Endothelial cell of hepatic sinusoid (primary cell): ENCODE data around the gene NEURL1.
"Not testable (repeated sequence)": the region's sequence is repeated elsewhere in the genome, so short reads cannot be mapped to it uniquely, and the experiment has no call there.

Source experiments
- in situ Hi-C: cut with HindIII; loops from 2 replicates; pipeline ENCODE4 v1.10.0; 2017; ENCODE audit warnings: low sequenced_read_pairs

NEURL1 gene

DNA sequence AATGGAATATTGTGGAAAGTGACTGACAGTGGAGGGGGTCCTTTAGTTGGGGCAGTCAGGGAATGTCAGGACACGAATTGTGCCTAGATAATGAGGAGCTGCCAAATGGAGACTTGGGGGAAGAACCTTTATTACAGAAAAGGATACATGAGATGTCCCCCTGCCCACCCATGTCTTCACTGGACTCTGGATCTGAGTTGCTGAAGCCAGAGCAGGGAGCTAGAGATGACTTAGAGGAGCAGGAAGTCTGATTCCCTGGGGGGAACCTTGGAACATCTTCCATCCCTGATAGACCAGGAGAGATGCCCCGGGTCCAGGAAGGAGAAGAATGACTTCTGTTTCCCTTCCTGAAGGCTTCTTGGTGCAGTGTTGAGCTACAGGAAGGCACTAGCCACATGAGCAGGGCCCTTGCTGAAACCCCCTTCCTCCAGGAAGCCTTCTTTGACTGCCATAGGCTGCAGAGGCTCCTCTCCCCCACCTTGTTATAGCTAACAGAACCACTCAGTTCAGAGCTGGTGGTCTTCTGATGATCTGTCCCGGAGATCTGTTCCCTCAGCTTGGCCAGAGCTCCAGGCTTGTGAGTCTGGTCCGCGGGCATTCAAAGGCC lies 747 bp upstream of the NEURL1 start:
- in situ Hi-C loops: loop anchor here (5.0 kb wide), 2 partner anchors 55 to 70 kb away; no protein-coding TSS in a partner anchor

DNA sequence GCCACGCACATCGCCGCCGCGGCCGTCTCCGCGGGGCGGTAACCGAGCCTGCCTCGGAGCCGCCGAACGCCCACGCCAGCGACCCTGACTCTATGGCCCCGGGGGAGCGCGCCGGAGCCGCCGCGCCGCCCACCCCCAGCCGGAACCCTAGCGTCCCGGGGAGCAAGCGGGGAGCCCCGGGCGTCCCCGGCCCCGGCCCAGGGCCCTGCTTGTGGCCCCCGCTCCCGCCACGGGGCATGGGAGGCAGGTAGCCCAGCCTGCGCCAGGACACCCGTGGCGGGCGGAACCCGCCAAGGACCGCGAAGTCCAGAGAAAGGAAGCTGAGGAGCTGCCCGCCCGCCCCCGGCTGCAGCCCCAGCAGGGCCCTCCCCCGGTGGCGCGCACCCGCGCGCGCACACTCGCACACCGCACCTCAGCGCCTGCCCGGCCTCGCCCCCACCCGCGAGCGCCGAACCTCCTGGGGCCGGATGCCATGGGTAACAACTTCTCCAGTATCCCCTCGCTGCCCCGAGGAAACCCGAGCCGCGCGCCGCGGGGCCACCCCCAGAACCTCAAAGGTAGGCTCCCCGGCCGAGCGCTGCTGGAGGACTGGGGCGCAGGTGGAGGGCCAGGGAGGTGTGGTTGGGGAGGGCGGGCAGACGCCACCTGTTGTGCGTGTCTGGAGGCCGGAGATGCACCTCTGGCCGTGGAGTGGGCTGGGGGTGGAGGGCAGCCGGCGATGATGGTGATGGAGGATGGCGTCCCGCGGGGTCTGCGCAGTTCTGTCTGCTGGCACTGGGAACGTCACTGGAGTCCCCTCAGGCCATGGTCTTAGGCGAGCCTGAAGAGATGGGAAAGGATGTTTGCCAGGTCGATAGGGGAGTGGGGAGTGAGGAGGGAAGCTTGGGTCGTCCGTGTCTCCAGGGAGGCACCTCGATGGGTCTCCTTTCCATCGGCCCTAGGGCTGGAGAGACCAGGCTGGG lies 692 bp downstream of the NEURL1 start:
- in situ Hi-C loops: loop anchor here (5.0 kb wide), 2 partner anchors 53 to 72 kb away; no protein-coding TSS in a partner anchor

DNA sequence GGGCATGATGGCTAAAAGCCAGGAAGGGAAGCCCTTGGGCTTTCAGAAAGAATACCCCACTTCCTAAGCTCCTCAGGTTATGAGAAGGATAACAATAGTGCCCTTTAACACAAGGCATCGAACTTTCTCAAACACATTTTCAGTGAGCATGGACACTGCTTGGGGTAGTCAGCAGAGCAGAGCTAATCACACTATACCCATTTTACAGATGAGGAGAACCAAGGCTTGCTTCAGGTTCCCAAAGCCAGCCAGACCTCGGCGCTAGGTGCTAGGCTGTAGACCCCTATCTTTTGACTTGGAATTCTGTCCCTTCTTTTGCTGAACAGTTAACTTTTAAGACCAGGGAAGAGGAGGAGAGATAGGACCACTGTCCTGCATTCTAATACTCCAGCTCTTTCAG lies 1.8 kb downstream of the NEURL1 start:
- in situ Hi-C loops: no loop called here

DNA sequence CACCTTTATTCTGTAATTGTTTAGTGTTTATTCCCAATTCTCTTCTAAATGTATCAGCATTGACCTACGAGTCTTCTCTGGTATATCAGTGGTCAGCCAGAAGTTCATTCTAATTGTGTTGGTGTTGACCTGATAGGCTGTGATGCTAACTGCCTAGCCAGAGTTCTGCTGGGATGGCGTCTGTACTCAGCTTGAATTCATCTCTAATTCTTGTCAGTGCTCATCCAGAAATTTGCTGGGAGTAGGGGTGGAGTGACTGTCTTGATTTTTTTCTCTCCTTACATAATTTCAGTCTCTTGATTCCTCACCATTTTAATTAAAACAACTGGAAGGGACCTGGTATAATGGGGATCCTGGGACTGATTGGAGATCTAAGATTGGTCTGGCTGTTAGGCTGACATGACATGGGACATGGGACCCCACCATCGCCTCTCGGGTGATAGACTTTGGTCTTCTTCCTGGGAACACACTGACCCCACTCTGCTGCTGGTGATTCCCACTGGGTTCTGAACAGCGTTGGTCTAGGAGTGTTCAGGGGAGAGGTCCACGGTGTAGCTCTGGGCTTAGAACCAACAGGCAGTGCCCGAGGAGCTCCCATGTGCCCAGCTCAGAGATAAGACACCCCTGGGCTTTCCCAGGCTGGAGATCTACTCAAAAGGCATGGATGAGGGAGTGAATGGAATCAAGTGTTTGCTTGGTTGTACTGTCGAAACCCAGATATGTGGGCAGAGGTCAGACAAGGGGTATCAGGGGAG lies 3.8 kb downstream of the NEURL1 start:
- in situ Hi-C loops: no loop called here

DNA sequence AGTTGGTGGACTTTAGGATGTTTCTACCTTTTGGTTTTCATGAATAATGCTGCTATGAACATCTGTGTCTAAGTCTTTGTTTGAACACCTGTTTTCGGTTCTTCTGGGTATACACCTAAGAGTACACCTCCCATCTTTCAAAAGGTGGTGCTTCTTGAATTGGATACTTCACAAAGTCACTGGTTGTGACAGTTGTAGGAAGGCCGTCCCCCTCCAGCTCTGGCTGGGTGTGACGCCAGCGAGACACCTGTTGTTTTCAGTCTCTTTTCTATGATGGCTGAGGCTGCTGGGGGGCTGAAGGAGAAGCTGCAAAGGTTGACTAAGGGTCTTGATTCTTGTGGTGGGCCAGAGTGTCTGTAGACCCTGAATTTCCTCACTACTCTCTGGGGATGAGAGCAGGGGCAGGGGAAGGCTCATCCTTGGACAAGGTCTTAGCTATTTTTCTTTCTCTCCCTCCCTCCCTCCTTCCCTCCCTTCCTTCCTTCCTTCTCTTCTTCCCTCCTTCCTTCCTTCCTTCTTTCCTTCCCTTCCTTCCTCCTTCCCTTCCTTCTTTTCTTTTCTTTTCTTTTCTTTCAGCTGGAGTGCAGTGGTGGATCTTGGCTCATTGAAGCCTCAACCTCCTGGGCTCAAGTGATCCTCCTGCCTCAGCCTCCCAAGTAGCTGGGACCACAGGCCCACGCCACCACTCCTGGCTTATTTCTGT lies 5.6 kb downstream of the NEURL1 start:
- in situ Hi-C loops: no loop called here

DNA sequence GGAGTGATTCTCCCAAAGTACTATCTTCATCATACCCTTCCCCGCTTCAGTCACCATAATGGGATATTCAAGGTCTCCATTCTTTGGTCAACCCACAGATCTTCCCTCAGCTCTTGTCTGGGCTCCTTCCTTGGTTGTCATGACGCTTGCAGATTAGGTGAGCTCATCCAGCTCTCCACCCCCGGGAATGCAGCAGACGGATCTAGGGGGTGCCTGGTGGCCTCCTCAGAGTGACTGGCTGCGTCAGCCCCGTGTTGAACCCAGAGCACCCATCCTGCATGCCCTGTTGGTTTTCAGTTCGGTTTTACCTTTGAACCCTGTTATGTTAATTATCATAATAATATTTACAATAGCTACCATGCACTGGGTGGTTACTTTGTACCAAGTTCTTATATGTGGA lies 6.4 kb downstream of the NEURL1 start:
- in situ Hi-C loops: no loop called here

DNA sequence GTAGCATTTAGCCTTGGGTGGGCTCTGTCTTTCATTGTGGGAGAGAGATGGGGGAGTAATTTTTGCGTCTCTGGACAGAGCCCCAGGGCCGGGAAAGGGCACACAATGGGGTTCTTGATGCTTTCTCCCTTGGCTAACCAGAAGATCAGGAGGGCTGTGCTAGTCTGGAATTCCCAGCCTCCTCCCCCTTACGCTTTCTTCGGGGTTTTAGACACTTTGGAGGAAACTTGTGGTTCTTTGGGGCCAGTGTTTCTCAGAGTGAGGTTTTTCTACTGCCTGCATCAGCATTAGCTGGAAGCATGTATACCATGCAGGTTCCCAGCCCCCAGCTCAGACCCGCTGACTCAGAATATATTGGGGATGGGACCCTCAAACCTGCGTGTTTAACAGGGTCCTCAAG lies 7.0 kb downstream of the NEURL1 start:
- in situ Hi-C loops: no loop called here

DNA sequence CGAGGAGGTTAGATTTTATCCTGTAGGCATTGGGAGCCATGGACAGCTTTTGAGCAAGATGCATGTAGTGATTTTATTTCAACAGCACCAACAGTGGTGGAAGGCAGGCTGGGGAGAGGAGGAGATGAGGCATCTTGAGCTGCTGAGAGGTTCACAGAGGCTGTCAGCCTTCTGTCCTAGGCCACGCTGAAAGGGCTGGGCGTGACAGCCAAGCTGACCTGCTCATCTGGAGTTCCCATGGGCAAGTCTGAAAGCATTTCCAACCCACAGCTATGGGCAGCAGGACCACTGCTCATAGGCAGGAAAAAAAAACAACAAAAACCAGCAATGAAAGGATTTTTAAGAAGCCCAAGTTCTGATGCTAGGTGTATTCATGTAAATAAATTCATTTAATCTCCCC lies 7.7 kb downstream of the NEURL1 start:
- in situ Hi-C loops: no loop called here

DNA sequence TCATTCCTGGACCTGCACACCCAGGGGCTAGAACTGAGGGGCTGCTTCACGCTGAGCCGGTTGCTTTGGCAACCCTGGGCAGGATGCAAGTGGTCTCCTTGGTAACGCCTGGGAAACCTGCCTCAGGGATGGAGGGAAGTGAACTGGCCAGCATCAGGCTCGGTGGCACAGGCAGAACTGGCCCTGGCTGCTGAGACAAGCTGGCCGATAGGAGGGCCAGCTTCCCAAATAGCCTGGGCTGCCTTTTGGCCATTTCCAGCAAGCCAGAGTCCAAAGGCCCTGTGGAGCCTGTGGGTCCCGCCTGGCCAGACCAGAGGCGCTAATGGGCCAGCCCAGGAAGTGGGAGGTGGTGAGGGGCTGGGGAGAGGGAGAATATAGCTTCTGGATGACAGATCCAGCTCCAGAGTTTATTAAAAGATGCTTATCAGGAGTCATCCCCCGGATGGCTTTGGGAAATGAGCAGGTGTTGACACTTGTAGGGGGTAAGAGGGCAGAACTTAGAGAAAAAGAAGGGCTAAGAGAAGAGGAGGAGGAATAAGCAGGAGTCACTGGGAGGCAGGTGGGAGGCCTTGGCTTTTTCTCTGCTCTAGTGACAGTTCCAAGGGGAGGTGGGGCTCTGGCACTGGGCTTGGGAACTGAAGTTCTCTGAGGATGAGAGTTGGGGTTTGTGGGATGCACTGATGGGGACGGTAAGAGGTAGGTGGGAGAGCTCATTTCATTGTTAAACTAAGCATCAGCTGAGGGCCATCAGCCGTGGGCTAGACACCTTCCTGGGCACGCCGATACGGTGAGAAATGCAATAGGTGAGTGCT lies 9.6 kb downstream of the NEURL1 start:
- in situ Hi-C loops: no loop called here

DNA sequence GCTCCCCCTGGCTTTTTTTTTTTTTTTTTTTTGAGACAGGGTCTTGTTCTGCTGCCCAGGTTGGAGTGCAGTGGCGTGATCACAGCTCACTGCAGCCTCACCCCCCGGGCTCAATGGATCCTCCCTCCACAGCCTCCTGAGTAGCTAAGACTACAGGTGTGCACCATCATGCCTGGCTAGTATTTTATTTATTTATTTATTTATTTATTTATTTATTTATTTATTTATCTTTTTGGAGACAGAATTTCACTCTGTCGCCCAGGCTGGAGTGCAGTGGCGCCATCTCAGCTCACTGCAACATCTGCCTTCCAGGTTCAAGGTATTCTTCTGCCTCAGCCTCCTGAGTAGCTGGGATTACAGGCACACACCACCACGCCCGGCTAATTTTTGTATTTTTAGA lies 10.3 kb downstream of the NEURL1 start:
- in situ Hi-C loops: not testable (repeated sequence)

DNA sequence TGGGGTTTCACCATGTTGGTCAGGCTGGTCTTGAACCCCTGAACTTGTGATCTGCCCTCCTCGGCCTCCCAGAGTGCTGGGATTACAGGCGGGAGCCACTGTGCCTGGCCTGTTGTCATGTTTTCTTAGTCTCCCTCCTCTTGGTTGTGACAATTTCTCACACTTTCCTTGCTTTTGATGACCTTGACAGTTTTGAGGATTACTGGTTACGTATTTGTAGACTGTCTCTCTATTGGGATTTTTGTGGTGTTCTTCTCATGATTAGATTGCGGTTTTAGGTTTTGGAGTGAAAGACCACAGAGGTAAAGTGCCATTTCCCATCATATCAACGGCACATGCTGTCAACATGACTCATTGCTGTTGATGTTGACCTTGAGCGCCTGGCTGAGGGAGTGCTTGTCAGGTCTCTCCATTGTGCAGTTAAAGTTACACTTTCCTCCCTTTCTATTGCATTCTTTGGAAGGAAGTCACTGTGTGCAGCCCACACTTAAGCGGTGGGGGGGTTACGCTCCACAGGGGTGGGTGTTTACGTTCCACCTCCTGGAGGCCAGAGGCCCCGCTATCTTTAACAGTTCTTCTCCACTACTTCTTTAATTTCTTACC lies 10.8 kb downstream of the NEURL1 start:
- in situ Hi-C loops: no loop called here

DNA sequence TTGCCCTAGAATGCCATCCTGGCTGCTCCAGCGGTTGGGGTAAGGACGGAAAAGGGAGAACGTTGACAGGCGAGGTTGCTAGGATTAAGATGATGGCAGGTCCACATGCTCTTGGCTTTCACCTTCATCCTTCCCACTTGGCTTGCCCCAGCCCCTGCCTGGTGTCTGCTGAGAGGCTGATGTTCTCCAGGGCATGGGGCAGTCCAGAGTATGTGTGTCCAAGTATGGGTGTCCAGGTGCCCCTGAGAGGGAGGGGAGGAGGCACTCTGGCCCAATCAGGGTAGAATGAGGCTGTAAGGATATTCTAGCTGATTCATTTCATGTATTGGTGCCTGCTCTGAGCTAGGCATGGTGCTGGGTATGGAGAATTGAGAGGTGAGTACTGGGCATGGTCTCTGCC lies 12.6 kb downstream of the NEURL1 start:
- in situ Hi-C loops: no loop called here

DNA sequence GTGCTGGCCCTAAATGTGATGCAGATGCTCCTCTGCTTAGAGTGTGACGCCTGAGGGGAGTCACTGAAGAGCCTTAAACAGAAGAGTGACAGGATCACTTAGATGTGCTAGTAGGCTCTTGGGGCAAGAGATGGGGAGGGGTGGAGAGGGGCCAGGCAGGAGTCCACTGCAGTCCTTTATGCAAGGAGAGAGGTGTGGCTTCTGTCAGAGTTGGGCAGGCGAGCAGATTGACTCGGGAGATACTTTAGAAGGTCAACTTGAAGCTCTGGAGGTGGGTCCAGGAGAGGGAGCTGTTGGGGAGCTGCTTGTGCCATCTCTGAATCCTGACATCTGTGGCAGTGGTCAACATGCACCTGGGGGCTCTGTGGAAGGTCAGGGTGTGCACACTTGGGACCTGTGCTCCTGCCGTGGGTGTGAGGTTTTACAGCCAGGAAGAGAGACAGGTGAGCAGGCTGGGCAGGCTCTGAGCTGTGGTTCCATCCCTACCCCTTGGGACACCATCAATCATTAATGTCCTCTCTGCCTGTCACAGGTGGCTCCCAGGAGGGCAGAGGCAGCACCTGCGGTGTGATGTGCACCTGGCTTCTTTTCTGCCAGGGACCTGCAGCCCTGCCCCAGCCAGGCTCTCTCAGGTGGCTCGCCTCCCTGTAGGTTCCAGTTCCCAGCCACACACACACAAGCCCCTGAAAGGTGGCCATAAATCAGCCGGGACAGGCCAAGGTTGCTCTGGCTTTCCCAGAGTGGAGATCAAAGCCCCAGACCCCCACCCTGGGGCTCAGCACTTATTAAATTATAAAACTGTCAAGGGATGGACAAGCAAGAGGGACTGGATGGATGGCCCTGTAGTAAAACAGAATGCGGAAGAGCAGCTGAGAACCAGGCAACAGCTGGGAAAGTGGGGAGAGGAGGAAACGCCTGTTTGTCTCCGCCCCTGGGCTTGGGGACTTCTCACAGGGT lies 14.0 kb downstream of the NEURL1 start:
- in situ Hi-C loops: no loop called here

DNA sequence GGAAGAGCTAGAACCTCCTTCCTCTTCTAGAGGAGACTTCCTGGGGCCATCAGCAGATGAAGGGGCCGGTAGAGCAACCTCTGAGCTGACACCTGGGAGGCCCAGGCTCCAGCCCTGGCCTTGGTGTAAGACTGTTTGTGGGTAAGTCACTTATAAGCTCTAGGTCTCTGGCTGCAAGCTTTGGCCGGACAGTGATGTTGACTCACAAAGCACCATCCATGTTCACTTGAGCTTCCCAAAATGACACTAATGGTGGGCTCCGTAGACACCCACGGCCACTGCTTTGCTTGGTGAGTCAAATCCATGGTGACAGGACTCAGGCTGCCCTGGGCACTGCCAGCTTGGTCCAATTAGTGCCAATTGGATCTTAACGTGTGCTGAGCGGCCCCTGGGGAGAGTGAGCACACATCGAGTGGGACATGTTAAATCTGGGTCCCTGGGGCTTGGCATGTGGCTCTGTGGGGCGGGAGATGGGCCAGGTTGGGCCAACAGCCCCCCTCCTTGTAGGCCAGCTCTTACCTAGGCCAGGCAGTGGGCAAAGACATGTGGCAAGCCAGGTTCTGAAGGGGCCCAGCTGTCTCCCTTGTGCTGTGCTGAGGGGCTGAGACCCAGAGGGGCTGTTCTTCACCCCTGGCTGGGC lies 16.7 kb downstream of the NEURL1 start:
- in situ Hi-C loops: no loop called here

DNA sequence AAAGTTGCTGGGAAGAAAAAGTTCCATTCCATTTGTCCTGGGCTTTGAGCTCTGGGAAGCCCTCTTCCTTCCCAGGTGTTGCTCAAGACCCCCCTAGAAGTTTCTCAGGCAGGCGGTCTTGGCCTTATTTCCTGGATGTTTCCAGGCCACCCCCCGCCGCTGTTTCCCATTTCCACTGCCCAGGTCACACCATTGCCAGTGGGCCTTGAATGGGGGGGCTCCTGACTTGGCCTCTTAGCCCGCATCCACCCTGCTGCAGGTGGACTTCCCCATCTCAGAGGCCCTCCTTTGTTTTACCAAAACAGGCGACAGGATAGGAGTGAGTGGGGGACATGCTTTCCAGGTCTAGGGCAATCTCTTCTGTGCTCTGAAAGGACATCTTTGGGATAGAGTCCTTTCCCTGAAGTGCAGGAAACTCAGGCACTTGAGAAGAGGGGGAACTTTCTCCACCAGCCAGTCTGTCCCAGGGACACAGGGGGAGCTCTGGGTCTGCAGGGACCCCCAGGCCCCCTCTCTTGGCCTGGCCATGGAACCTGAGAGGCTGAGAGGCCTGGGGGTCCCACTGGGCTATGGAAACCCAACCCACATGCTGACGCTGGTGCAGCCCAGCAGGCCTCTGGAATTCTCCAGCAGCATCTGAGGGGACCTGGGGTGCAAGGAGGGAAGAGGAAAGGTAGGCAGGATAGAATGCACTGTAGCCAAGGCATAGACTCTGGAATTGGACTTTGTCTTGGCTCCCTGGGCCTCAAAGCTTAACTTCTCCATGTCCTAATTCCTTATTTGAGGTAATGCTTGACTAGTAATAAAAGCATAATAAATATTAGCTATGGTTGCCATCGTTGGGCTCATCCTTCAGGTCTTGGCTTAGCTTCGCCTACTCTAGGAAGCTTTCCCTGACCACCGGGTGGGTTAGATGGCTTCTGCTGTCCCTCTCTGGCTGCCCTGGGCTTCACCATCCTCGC lies 17.6 kb downstream of the NEURL1 start:
- in situ Hi-C loops: no loop called here

DNA sequence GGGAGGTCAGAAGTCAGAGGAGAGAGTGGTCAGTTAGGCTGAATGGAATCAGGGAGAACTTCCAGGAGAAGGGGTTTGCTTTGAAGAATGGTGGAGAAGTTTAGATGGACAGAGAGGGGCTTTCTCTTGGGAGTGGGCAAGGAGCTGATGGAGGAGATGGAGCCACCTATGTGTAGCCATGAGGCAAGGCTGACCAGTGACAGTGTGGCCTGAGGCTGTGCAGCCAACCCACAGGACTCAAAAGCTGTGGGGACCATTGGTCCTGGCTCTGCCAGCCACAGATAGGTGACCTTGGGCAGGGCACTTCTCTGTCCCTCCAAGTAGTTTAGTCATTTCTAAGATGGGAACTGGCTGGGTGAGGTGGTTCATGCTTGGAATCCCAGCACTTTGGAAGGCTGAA lies 18.7 kb downstream of the NEURL1 start:
- in situ Hi-C loops: no loop called here
